Upper lobe of right lung (tissue), 1 donor: ENCODE data around the gene COLEC12. TPM values are rescaled to one million over a fixed set of nuclear protein-coding genes. Genes with fewer than 3 reads are reported as not detected.

ENCODE experiments used
- ATAC-seq: fragments of 200-7000 bp; cut with Tn5 transposase; one replicate; pipeline ENCODE4 v1.9.1; 2020; ENCODE audit warnings: mild to moderate bottlenecking, moderate library complexity
- DNase-seq: peaks from one replicate; pipeline ENCODE4 v3.0.0-alpha.2; 2020
- H3K27ac ChIP-seq: fragments of 200-600 bp; one replicate; pipeline ENCODE4 v1.8.0; 2022
- H3K27me3 ChIP-seq: fragments of 200-600 bp; one replicate; pipeline ENCODE4 v1.8.0; 2022; ENCODE audit warnings: mild to moderate bottlenecking
- H3K36me3 ChIP-seq: fragments of 200-600 bp; one replicate; pipeline ENCODE4 v1.8.0; 2022
- H3K4me1 ChIP-seq: fragments of 200-600 bp; one replicate; pipeline ENCODE4 v1.8.0; 2022
- H3K4me3 ChIP-seq: fragments of 200-600 bp; one replicate; pipeline ENCODE4 v1.8.0; 2022; ENCODE audit warnings: mild to moderate bottlenecking
- H3K9me3 ChIP-seq: fragments of 200-600 bp; one replicate; pipeline ENCODE4 v1.8.0; 2022
- CTCF ChIP-seq: fragments of 200-600 bp; IDR thresholded peaks from one replicate; pipeline ENCODE4 v1.8.0; 2022; ENCODE audit warnings: antibody characterized with exemption
- intact Hi-C: fragments of 100-400 bp; cut with DNase I; formaldehyde crosslinking; loops from one replicate; pipeline ENCODE4 v1.11.0; 2022
- total RNA-seq: library from RNA; stranded (reverse); fragmentation: NEBNext Ultra II Directional; extraction: Animal tissue kit (Norgen Biotek cat#: 25700); gene quantifications from one replicate; pipeline ENCODE4 v1.2.1, GENCODE V29; 2021
- donor health status: DM: no; HTN: yes; CAD: no; lungs with severe emphysema.

The COLEC12 gene
- total RNA-seq, 1 donor from 2014 or later, result 55.2 TPM

GRCh38 chr18:360676-361075, 139.8 kb downstream of the COLEC12 start:
- no peak for DNase-seq
- Histone ChIP-seq H3K9me3 (no peaks in the 10 kb centered on the region), H3K4me3 (no peak overlapping the region), H3K27ac (no peak overlapping the region), H3K27me3 (no peaks in the 10 kb centered on the region), H3K4me1 (peaks cover 22% of the 10 kb centered on the region), H3K36me3 (no peaks in the 10 kb centered on the region)
- TF ChIP-seq CTCF, result no peak
- ATAC-seq, result no peak
- intact Hi-C loops, result no loop called here

GRCh38 chr18:356778-357177, 143.7 kb downstream of the COLEC12 start:
- no peaks in the 10 kb centered on the region for H3K27me3 ChIP-seq
- ATAC-seq (no peak), DNase-seq (no peak)
- intact Hi-C loops, result no loop called here
- H3K4me1 ChIP-seq, result peaks cover 4% of the 10 kb centered on the region
- H3K27ac ChIP-seq, result no peak overlapping the region
- no peaks in the 10 kb centered on the region for H3K9me3 ChIP-seq
- H3K4me3 ChIP-seq, result no peak overlapping the region
- no peaks in the 10 kb centered on the region for H3K36me3 ChIP-seq
- no peak for TF ChIP-seq CTCF

- Histone ChIP-seq H3K27ac (no peak overlapping the region), H3K9me3 (no peaks in the 10 kb centered on the region), H3K27me3 (no peaks in the 10 kb centered on the region), H3K4me3 (no peak overlapping the region), H3K36me3 (no peaks in the 10 kb centered on the region), H3K4me1 (no peaks in the 10 kb centered on the region)
- intact Hi-C loops, result no loop called here
- ATAC-seq (no peak), DNase-seq (no peak)
- no peak for TF ChIP-seq CTCF
Observed at GRCh38 chr18:355678-356077, 144.8 kb downstream of the COLEC12 start.

DNA sequence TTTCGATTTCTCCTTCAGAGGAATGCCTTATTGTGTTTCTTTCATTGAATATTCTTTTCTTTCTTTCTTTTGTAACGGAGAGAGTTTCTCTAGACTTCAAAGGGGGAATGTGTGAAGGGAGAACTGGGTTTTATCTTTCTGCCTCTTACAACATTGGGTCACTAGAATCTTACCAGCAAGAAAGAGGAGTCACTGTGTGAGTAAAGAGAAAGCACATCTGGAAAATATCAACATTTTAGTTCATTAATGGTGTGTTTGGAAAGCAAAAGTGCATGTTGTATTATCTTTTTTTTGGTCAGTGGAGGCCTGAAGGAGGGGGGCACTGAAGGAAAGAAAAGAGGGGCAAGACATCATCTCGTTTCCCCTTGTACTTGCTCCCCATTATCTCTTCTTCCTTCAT, 146.0 kb downstream of the COLEC12 start:
- DNase-seq, result no peak
- no peak overlapping the region for H3K27ac ChIP-seq
- intact Hi-C loops, result no loop called here
- no peaks in the 10 kb centered on the region for H3K4me1 ChIP-seq
- no peak for ATAC-seq
- no peaks in the 10 kb centered on the region for H3K36me3 ChIP-seq
- no peaks in the 10 kb centered on the region for H3K27me3 ChIP-seq
- H3K9me3 ChIP-seq, result no peaks in the 10 kb centered on the region
- H3K4me3 ChIP-seq, result no peak overlapping the region
- no peak for TF ChIP-seq CTCF

GRCh38 chr18:354003-354402, 146.5 kb downstream of the COLEC12 start:
- no peak overlapping the region for H3K27ac ChIP-seq
- ATAC-seq (no peak), DNase-seq (no peak)
- H3K27me3 ChIP-seq, result no peaks in the 10 kb centered on the region
- H3K4me1 ChIP-seq, result no peaks in the 10 kb centered on the region
- H3K36me3 ChIP-seq, result no peaks in the 10 kb centered on the region
- H3K4me3 ChIP-seq, result no peak overlapping the region
- intact Hi-C loops, result no loop called here
- no peak for TF ChIP-seq CTCF
- H3K9me3 ChIP-seq, result no peaks in the 10 kb centered on the region

- Histone ChIP-seq H3K4me1 (no peaks in the 10 kb centered on the region), H3K9me3 (no peaks in the 10 kb centered on the region), H3K4me3 (no peak overlapping the region), H3K27me3 (no peaks in the 10 kb centered on the region), H3K27ac (no peak overlapping the region), H3K36me3 (no peaks in the 10 kb centered on the region)
- TF ChIP-seq CTCF, result no peak
- DNase-seq (no peak), ATAC-seq (no peak)
- intact Hi-C loops, result no loop called here
Observed at GRCh38 chr18:352438-352837, 148.1 kb downstream of the COLEC12 start.
